Heart left ventricle (tissue), 16 donors: ENCODE results near the gene ACSL1. TPM values are rescaled to one million over a fixed set of nuclear protein-coding genes. Genes with fewer than 3 reads are reported as not detected.

Experiments
- ATAC-seq, 4 donors: fragments of 200-7000 bp; cut with Tn5 transposase; one replicate each; pipeline ENCODE4 v1.9.1; 2020 to 2022; ENCODE audit warnings: moderate library complexity in 4 of 4, mild to moderate bottlenecking in 3 of 4, moderate number of reproducible peaks in 1 of 4
- DNase-seq, 5 donors: peaks; one replicate each; pipeline ENCODE4 v3.0.0-alpha.2; 2020
- H3K27ac ChIP-seq, 12 donors: fragments of 200-600 bp; sonication (generic) in 4 of 12; one replicate each; pipeline versions ENCODE4 v1.5.0 to v1.8.0; 2016 to 2022; ENCODE audit warnings: mild to moderate bottlenecking in 2 of 12
- H3K27me3 ChIP-seq, 9 donors: fragments of 200-600 bp; sonication (generic) in 2 of 9; one replicate each; pipeline versions ENCODE4 v1.5.1 to v1.8.0; 2016 to 2022; ENCODE audit warnings: mild to moderate bottlenecking in 3 of 9
- H3K36me3 ChIP-seq, 9 donors: fragments of 200-600 bp; sonication (generic) in 2 of 9; one replicate each; pipeline versions ENCODE4 v1.5.0 to v1.8.0; 2018 to 2022; ENCODE audit warnings: mild to moderate bottlenecking in 2 of 9
- H3K4me1 ChIP-seq, 12 donors: fragments of 200-600 bp; sonication (generic) in 4 of 12; one replicate each; pipeline versions ENCODE4 v1.5.0 to v1.8.0; 2016 to 2022; ENCODE audit warnings: mild to moderate bottlenecking in 3 of 12
- H3K4me3 ChIP-seq, 12 donors: fragments of 200-600 bp; sonication (generic) in 4 of 12; one replicate each; pipeline versions ENCODE4 v1.5.0 to v1.8.0; 2017 to 2022; ENCODE audit warnings: mild to moderate bottlenecking in 9 of 12, moderate library complexity in 4 of 12
- H3K9me3 ChIP-seq, 12 donors: fragments of 200-600 bp; sonication (generic) in 4 of 12; one replicate each; pipeline versions ENCODE4 v1.5.0 to v1.8.0; 2016 to 2022; ENCODE audit warnings: mild to moderate bottlenecking in 1 of 12
- CTCF ChIP-seq, 12 donors: fragments of 200-600 bp; sonication (generic) in 4 of 12; IDR thresholded peaks; one replicate each; pipeline versions ENCODE4 v1.5.0 to v1.8.0; 2018 to 2022; ENCODE audit warnings: antibody characterized with exemption in 12 of 12, mild to moderate bottlenecking in 5 of 12
- POLR2A ChIP-seq, 2 donors: fragments of 450-650 bp; IDR thresholded peaks; one replicate each; pipeline ENCODE4 v1.6.1; 2017; ENCODE audit warnings: antibody characterized with exemption in 2 of 2, mild to moderate bottlenecking in 2 of 2, moderate library complexity in 2 of 2
- WGBS, 4 donors: extraction: QIAGEN DNeasy Blood & Tissue Kit in 2 of 4; methylation state at CpG; one replicate each; pipeline versions ENCODE4 v1.1.5 to v1.1.7; 2013 to 2018; 5-methylcytosine and 5-hydroxymethylcytosine counted together
- intact Hi-C, 10 donors: fragments of 100-400 bp; cut with DNase I; formaldehyde crosslinking; loops; one replicate each; pipeline versions ENCODE4 v1.11.1 to v1.14.2; 2022
- polyA plus RNA-seq, 2 donors: library from polyadenylated mRNA; stranded (reverse); fragments of 200-250 nt; gene quantifications; one replicate each; pipeline ENCODE4 v1.2.3, GENCODE V29; 2013
- total RNA-seq, 9 donors: library from RNA; depleted of rRNA in 2 of 9; stranded (reverse); fragments of >200 nt in 2 of 9; fragmentation: NEBNext Ultra II Directional in 3 of 9; extraction: Animal tissue kit (Norgen Biotek cat#: 25700) in 3 of 9; gene quantifications; one replicate each; pipeline versions ENCODE4 v1.1.0 to v1.2.4, GENCODE V29; 2016 to 2023
- donor health status: ischemic (EF 13 %, LVEDD 7.1; RV severe dilation, severe dysfunction).
- donor health status: healthy with polysubstance abuse.
- donor health status: DM: no; HTN: yes; CAD: no.
- donor health status: DM: no; HTN: no; CAD: no.
- donor health status: ischemic (EF 25% LVEDD 6.9; RV normal size, moderate dysfunction).
- donor health status: ischemic (EF 25% LVEDD 5.7; RV mildly dilated, moderate dysfunction).
- donor health status: healthy.
- donor health status: DM: yes; HTN: yes; CAD: no.
- donor health status: ischemic (EF 35%, LVEDD 5.7; RV mildly dilated, moderate dysfunction).
- donor health status: nonischemic (EF 11% LVEDD 7.7; RV severe dilation, severe dysfunction).
- donor health status: DM: yes; HTN: yes; CAD: no.
- donor health status: PGD.
- donor health status: ischemic (EF 29% LVEDD 5.4; RV normal size, mild dysfunction).
- donor health status: nonischemic (EF 23%, LVEDD 6.1; RV moderate dilation, normal function).

The ACSL1 gene
- total and polyA plus RNA-seq, 11 donors, result 171 to 603 (median 266) TPM

DNA sequence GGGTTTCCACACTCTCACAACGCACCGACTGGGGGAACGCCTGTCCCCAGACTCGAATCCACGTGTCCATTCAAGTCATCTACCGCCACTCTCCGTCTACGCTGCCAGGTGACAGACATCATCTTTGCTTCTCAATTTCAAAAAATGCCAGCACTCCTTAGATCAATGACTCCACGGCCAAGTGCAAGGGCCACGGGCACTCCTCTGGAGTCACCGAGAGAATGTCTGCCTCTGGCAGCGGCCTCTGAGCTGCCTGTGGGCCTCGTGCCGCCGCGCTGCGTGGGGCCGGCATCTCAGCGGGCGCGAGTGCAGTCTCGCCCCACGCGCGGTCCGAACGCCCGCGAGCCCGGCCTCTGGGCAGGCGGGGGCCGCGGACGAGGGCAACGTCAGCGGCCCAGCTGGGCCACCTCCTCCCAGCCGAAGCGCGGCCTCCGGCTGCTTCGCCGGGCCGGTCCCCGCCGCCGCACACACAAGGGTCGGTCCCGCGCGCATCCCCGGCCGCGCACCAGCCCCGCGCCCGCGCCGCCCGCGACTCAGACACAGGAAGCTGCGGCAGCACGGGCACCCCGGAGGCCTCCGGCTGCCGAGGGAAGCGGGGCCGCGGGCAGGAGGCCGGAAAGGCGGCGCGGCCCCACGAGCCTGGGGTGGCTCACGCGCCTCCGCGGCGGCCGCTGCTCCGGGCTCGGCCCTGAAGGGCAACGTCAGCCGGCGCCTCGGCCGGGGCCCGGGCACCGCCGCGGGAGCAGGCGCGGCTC is 450 bp downstream of the ACSL1 start:
- H3K9me3 ChIP-seq, result no peaks in the 10 kb centered on the region
- intact Hi-C loops, result loop anchor here in 5 of 10 donors (5.0 to 10.0 kb wide), 7 partner anchors 78 to 319 kb away; partner anchors contain the start of genes SLC25A4 (in 2 of the 5), CASP3 (in 1 of the 5) and PRIMPOL (in 1 of the 5)
- H3K4me3 ChIP-seq, result peak overlapping the region; percentile 46 to 91 (median 70)
- peak overlapping the region; percentile 19 to 94 (median 84) for H3K27ac ChIP-seq
- WGBS, 4 donors, result 0 to 2% (median 1%) methylated on average over 58 to 92 of the region's 92 CpGs
- peak in 2 of 5 donors; percentile 48 to 74 for DNase-seq
- peak in 3 of 4 donors; percentile 8 to 33 (median 27) for ATAC-seq
- no peaks in the 10 kb centered on the region for H3K36me3 ChIP-seq
- peaks cover 2 to 58% (median 33%) of the 10 kb centered on the region in 12 donors for H3K4me1 ChIP-seq
- H3K27me3 ChIP-seq, result no peaks in the 10 kb centered on the region
- TF ChIP-seq CTCF (IDR thresholded peaks at IDR 0.05) (no peak), POLR2A (IDR thresholded peaks at IDR 0.05) (no peak)

- Histone ChIP-seq H3K27ac (peak overlapping the region in 11 of 12 donors; percentile 58 to 94 (median 84)), H3K27me3 (no peaks in the 10 kb centered on the region), H3K4me3 (peak overlapping the region; percentile 46 to 91 (median 70)), H3K9me3 (no peaks in the 10 kb centered on the region), H3K36me3 (no peaks in the 10 kb centered on the region), H3K4me1 (peaks cover 2 to 64% (median 35%) of the 10 kb centered on the region in 12 donors)
- ATAC-seq, result no peak
- 15 to 27% (median 17%) methylated on average over 6 of the region's 6 CpGs for WGBS, 4 donors
- intact Hi-C loops, result loop anchor here in 8 of 10 donors (5.0 to 10.0 kb wide), 8 partner anchors 77 to 320 kb away; partner anchors contain the start of genes SLC25A4 (in 2 of the 8), CASP3 (in 1 of the 8), CENPU (in 1 of the 8) and PRIMPOL (in 1 of the 8)
- DNase-seq, result no peak
- no peak for TF ChIP-seq CTCF (IDR thresholded peaks at IDR 0.05)
- TF ChIP-seq POLR2A (IDR thresholded peaks at IDR 0.05), result no peak
Observed at GRCh38 chr4:184824776-184825084, 1.0 kb downstream of the ACSL1 start.

- no peaks in the 10 kb centered on the region for H3K9me3 ChIP-seq
- DNase-seq (no peak), ATAC-seq (no peak)
- TF ChIP-seq POLR2A (IDR thresholded peaks at IDR 0.05) (no peak), CTCF (IDR thresholded peaks at IDR 0.05) (no peak)
- WGBS, 4 donors, result 60 to 66% (median 63%) methylated on average over 13 of the region's 13 CpGs
- H3K36me3 ChIP-seq, result no peaks in the 10 kb centered on the region
- peak overlapping the region in 11 of 12 donors; percentile 58 to 94 (median 84) for H3K27ac ChIP-seq
- no peaks in the 10 kb centered on the region for H3K27me3 ChIP-seq
- peak overlapping the region; percentile 46 to 91 (median 70) for H3K4me3 ChIP-seq
- H3K4me1 ChIP-seq, result peaks cover 2 to 67% (median 39%) of the 10 kb centered on the region in 12 donors
- intact Hi-C loops, result loop anchor here in 8 of 10 donors (5.0 to 10.0 kb wide), 7 partner anchors 77 to 321 kb away; partner anchors contain the start of genes SLC25A4 (in 2 of the 8), CASP3 (in 1 of the 8), CENPU (in 1 of the 8) and PRIMPOL (in 1 of the 8)
Observed at GRCh38 chr4:184824081-184824775, 1.5 kb downstream of the ACSL1 start.
